Measurements from ENCODE around the gene ITSN1. TPM values are rescaled to one million over a fixed set of nuclear protein-coding genes. Genes with fewer than 3 reads are reported as not detected.

The ITSN1 gene
- total RNA-seq, 1 experiment from 2014 or later: 42.6 TPM

DNA sequence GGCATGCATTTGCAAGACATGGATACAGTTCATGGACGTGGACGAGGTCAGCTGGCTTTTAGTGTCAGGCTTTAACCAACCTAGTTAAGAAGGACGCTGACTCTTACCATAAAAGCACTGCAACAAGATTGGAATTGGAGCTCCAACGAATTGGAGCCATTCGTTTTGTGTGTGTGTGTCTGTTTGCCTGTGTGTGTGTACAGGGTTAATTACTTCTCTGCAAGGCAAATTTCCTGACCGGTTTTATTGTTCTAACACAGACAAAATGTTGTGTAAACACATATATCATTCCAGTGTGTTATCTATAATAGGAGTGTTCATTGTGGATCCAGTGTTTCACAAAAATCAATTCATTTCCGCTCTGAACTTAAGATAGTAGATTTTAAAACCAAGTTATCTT is 7.9 kb downstream of the ITSN1 start:
- ChIA-PET CTCF (interaction anchor here (0.7 kb wide), 1 partner anchor 108 kb away, joined by 4 read pairs; no protein-coding TSS in a partner anchor), POLR2A (interaction anchor here (0.7 to 1.4 kb wide), 2 partner anchors 15 to 36 kb away, joined by 3 read pairs; no protein-coding TSS in a partner anchor)
- no peak for DNase-seq (ENCODE audit: unreplicated experiment)
- no peaks in the 10 kb centered on the region for H3K27me3 Mint-ChIP-seq (ENCODE audit: insufficient read depth, unreplicated experiment)
- H3K27ac Mint-ChIP-seq (ENCODE audit: low read depth, unreplicated experiment): no peak overlapping the region
- intact Hi-C loops (cut with micrococcal nuclease): no loop called here
- no peaks in the 10 kb centered on the region for H3K9me3 Mint-ChIP-seq (ENCODE audit: unreplicated experiment)
- no peak overlapping the region for H3K4me3 Mint-ChIP-seq (ENCODE audit: unreplicated experiment)
- H3K36me3 Mint-ChIP-seq (ENCODE audit: insufficient read depth, unreplicated experiment): no peaks in the 10 kb centered on the region
- TF ChIP-seq, protein P1, sequence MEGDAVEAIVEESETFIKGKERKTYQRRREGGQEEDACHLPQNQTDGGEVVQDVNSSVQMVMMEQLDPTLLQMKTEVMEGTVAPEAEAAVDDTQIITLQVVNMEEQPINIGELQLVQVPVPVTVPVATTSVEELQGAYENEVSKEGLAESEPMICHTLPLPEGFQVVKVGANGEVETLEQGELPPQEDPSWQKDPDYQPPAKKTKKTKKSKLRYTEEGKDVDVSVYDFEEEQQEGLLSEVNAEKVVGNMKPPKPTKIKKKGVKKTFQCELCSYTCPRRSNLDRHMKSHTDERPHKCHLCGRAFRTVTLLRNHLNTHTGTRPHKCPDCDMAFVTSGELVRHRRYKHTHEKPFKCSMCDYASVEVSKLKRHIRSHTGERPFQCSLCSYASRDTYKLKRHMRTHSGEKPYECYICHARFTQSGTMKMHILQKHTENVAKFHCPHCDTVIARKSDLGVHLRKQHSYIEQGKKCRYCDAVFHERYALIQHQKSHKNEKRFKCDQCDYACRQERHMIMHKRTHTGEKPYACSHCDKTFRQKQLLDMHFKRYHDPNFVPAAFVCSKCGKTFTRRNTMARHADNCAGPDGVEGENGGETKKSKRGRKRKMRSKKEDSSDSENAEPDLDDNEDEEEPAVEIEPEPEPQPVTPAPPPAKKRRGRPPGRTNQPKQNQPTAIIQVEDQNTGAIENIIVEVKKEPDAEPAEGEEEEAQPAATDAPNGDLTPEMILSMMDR (IDR thresholded peaks at IDR 0.05; ENCODE audit: unreplicated experiment): no peak
- no TSS peak for BruUV-seq (replicated peaks)
- peaks cover 23% of the 10 kb centered on the region for H3K4me1 Mint-ChIP-seq (ENCODE audit: insufficient read depth, unreplicated experiment)

DNA sequence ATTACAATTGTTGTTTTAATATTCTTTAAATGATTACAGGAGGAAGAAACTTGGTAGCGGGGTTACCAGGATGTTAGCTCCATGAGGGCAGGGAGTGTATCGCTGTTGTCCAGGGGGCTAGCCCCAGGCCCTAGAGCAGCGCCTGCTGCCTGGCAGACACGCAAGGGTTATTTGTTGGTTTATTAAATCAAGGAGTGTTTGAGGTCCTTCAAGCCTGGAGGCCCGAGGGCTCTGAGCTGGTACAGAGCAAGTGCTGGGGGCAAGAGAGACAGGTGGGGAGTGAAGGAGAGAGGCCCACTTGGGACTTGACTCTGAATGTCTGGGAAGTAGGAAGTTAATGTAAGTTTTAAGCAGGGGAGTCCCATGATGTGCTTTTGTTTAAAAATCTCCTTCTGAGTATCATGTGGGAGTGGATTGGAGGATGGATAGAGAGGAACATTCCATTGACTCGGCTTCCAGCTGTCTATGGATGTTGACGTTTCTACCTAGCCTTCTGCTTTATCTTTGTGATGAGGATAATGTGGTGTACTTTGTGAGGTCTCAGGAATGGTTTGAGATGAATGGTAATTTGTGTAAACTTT is 8.7 kb downstream of the ITSN1 start:
- intact Hi-C loops (cut with micrococcal nuclease): no loop called here
- no peaks in the 10 kb centered on the region for H3K27me3 Mint-ChIP-seq (ENCODE audit: insufficient read depth, unreplicated experiment)
- CTCF ChIA-PET: interaction anchor here (0.7 kb wide), 1 partner anchor 107 kb away, joined by 4 read pairs; no protein-coding TSS in a partner anchor
- POLR2A ChIA-PET: interaction anchor here (0.7 to 1.4 kb wide), 3 partner anchors 14 to 264 kb away, joined by 3 read pairs; no protein-coding TSS in a partner anchor
- DNase-seq (ENCODE audit: unreplicated experiment): no peak
- BruUV-seq (replicated peaks): no TSS peak
- TF ChIP-seq, protein P1 (IDR thresholded peaks at IDR 0.05; ENCODE audit: unreplicated experiment): no peak
- H3K36me3 Mint-ChIP-seq (ENCODE audit: insufficient read depth, unreplicated experiment): no peaks in the 10 kb centered on the region
- H3K4me1 Mint-ChIP-seq (ENCODE audit: insufficient read depth, unreplicated experiment): peaks cover 25% of the 10 kb centered on the region
- no peaks in the 10 kb centered on the region for H3K9me3 Mint-ChIP-seq (ENCODE audit: unreplicated experiment)
- H3K4me3 Mint-ChIP-seq (ENCODE audit: unreplicated experiment): no peak overlapping the region
- no peak overlapping the region for H3K27ac Mint-ChIP-seq (ENCODE audit: low read depth, unreplicated experiment)

DNA sequence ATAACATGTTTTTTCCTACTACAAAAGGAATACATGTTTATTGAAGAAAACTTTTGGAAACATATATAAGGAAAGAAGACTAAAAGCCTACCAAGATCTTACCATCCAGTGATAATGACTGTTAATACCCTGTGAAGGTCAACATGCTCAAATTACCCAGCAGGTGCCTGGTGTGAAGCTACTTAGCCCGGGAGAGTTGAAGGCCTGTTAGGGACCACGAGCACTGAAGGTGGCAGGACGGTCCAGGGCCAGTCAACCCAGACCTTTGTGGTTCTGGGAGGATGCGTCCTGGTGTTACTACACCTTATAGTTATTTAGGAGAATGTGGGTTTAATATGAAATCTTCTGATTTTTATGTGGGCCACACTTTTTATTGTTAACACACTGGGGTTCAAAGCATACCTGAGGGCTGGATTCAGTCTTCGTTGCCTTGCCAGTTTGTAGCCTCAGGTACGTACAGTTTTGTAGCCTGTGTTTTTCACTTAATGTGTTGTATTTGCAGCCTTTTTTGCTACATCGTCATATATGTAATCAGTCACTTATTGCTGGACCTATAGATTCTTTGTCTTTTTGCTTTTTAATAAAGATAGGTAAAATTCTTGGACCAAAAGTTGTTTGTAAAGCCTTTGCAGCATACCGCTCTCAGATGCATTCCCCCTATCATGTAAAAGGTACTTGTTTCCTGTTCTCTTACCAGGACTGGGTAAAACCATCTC is 9.8 kb downstream of the ITSN1 start:
- H3K36me3 Mint-ChIP-seq (ENCODE audit: insufficient read depth, unreplicated experiment): no peaks in the 10 kb centered on the region
- intact Hi-C loops (cut with micrococcal nuclease): no loop called here
- no peak overlapping the region for H3K27ac Mint-ChIP-seq (ENCODE audit: low read depth, unreplicated experiment)
- CTCF ChIA-PET: no interaction called here
- BruUV-seq (replicated peaks): no TSS peak
- H3K9me3 Mint-ChIP-seq (ENCODE audit: unreplicated experiment): no peaks in the 10 kb centered on the region
- POLR2A ChIA-PET: interaction anchor here (1.0 kb wide), 1 partner anchor 262 kb away, joined by 3 read pairs; no protein-coding TSS in a partner anchor
- peaks cover 24% of the 10 kb centered on the region for H3K4me1 Mint-ChIP-seq (ENCODE audit: insufficient read depth, unreplicated experiment)
- TF ChIP-seq, protein P1 (IDR thresholded peaks at IDR 0.05; ENCODE audit: unreplicated experiment): no peak
- no peaks in the 10 kb centered on the region for H3K27me3 Mint-ChIP-seq (ENCODE audit: insufficient read depth, unreplicated experiment)
- H3K4me3 Mint-ChIP-seq (ENCODE audit: unreplicated experiment): no peak overlapping the region
- no peak for DNase-seq (ENCODE audit: unreplicated experiment)

DNA sequence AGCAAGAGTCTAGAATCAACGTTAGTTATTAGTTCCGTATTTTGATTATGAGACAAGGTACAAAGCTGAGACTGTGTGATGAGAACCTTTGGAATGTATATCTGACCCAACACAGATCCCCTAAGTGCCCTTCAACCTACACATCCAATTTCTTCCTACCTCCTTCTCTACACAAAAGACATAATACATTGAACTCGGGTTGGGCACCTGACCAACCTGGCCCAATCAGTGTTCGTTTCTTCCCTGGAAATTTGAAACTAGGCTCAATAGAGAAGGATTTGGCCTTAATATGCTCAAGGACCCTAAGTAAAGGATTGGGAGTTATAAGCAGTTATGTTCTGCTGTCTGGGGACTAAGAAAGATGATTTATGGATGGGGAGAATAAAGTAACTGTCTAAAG is 12.1 kb downstream of the ITSN1 start:
- ChIA-PET POLR2A (interaction anchor here (1.6 to 2.1 kb wide), 2 partner anchors 9 to 11 kb away, joined by 5 to 26 read pairs; no protein-coding TSS in a partner anchor), CTCF (interaction anchor here (0.6 kb wide), 1 partner anchor 8 kb away, joined by 3 read pairs; no protein-coding TSS in a partner anchor)
- H3K4me1 Mint-ChIP-seq (ENCODE audit: insufficient read depth, unreplicated experiment): peaks cover 23% of the 10 kb centered on the region
- no peaks in the 10 kb centered on the region for H3K9me3 Mint-ChIP-seq (ENCODE audit: unreplicated experiment)
- H3K27ac Mint-ChIP-seq (ENCODE audit: low read depth, unreplicated experiment): no peak overlapping the region
- H3K27me3 Mint-ChIP-seq (ENCODE audit: insufficient read depth, unreplicated experiment): no peaks in the 10 kb centered on the region
- TF ChIP-seq, protein P1 (IDR thresholded peaks at IDR 0.05; ENCODE audit: unreplicated experiment): no peak
- DNase-seq (ENCODE audit: unreplicated experiment): no peak
- no peak overlapping the region for H3K4me3 Mint-ChIP-seq (ENCODE audit: unreplicated experiment)
- BruUV-seq (replicated peaks): no TSS peak
- intact Hi-C loops (cut with micrococcal nuclease): no loop called here
- H3K36me3 Mint-ChIP-seq (ENCODE audit: insufficient read depth, unreplicated experiment): no peaks in the 10 kb centered on the region

Data from MCF 10A (cell line).